ENCODE measurements around the gene CHADL.

DNA sequence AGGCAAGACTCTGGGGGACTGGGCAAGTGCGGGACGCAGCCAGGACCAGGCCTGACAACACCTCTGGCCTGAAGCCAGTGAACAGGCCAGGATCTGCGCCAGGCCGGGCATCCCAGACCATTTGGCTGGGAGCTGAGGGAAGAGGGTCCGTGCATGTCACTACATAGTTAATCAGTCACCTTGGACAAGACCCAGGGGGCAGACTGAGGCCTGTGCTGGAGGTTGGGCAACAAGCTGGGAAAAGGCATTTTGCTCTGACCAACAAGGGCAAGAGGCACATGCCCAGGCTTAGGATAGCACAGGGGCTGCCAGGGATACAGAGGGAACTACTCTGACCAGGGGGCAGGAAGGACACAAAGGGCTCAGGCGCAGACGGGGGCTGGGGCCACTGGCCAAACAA is 7.0 kb upstream of the CHADL start:
- TF ChIP-seq CTCF (IDR thresholded peaks at IDR 0.05) = no peak
- no peak for TF ChIP-seq POLR2AphosphoS5 (IDR thresholded peaks at IDR 0.05)
